ENCODE results near the gene FRK. TPM values are rescaled to one million over a fixed set of nuclear protein-coding genes. Genes with fewer than 3 reads are reported as not detected.
A peak's percentile ranks its signal among the peaks of the same experiment; 100 is the strongest.
"Not testable (repeated sequence)": the region's sequence is repeated elsewhere in the genome, so short reads cannot be mapped to it uniquely, and the experiment has no call there.

Gene FRK, protein sequence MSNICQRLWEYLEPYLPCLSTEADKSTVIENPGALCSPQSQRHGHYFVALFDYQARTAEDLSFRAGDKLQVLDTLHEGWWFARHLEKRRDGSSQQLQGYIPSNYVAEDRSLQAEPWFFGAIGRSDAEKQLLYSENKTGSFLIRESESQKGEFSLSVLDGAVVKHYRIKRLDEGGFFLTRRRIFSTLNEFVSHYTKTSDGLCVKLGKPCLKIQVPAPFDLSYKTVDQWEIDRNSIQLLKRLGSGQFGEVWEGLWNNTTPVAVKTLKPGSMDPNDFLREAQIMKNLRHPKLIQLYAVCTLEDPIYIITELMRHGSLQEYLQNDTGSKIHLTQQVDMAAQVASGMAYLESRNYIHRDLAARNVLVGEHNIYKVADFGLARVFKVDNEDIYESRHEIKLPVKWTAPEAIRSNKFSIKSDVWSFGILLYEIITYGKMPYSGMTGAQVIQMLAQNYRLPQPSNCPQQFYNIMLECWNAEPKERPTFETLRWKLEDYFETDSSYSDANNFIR
- total RNA-seq (2014; rRNA removed; shearing (Covaris generic)), result 1.4 and 2.0 TPM in 2 replicates

DNA sequence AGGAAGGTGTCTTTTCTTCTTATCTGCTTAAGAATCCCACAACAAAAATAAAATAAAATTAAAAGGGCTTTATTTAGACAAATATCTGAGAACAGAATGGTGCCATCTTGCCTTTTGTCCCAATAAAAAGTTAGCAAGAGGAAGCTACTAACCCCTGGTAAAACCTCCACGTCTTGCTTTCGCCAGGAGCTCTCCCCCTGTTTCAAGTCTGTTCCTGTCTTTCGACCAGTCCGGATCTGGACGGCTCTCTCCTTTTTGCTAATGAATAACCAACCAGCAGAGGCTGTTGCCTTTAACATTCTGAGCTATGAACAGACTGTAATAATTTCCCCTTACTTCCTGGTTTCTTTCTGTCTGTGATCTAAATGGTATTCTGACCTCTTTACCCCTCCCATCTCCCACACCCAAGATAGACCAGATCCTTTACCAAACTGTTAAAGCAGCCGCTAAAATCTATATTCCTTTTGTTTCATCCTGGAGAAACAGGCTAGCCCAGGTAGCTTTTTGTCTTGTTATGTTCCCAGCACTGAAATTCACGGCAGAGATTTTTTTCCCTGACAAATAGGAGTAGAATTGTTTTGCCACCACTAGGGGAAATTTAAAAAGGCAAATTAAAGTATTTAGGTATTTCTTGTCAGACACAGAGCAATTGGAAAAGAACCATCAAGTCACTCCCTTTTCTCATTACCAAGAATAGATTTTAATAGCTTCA lies at the start of gene FRK:
TSS of gene FRK (minus strand) at position 320 of the 712 bp plus-strand sequence. CDS start 580 bp downstream, outside the sequence.
- Histone ChIP-seq H3K9me3 (replicated peaks) (no peaks in the 10 kb centered on the region), H3K4me1 (peaks cover 10% of the 10 kb centered on the region), H3K27ac (peak within 1 kb of the TSS; percentile 47), H3K27me3 (no peaks in the 10 kb centered on the region), H3K4me3 (peak within 1 kb of the TSS; percentile 56), H3K36me3 (no peaks in the 10 kb centered on the region)
- peak; percentile 42 to 63 for DNase-seq

GRCh38 chr6:116108836-116109235 lies 48.1 kb upstream of the FRK start:
- H3K9me3 ChIP-seq (replicated peaks), result no peaks in the 10 kb centered on the region
- H3K27ac ChIP-seq, result no peak overlapping the region
- DNase-seq, result no peak
- peaks cover 22% of the 10 kb centered on the region for H3K36me3 ChIP-seq
- no peaks in the 10 kb centered on the region for H3K4me1 ChIP-seq
- H3K27me3 ChIP-seq, result no peaks in the 10 kb centered on the region
- H3K4me3 ChIP-seq, result no peak overlapping the region

- DNase-seq, result no peak
- no peaks in the 10 kb centered on the region for H3K9me3 ChIP-seq (replicated peaks)
- peaks cover 8% of the 10 kb centered on the region for H3K36me3 ChIP-seq
- H3K4me3 ChIP-seq, result no peak overlapping the region
- H3K27me3 ChIP-seq, result no peaks in the 10 kb centered on the region
- no peak overlapping the region for H3K27ac ChIP-seq
- H3K4me1 ChIP-seq, result no peaks in the 10 kb centered on the region
These were observed 45.5 kb upstream of the FRK start for GRCh38 chr6:116106146-116106545.

DNA sequence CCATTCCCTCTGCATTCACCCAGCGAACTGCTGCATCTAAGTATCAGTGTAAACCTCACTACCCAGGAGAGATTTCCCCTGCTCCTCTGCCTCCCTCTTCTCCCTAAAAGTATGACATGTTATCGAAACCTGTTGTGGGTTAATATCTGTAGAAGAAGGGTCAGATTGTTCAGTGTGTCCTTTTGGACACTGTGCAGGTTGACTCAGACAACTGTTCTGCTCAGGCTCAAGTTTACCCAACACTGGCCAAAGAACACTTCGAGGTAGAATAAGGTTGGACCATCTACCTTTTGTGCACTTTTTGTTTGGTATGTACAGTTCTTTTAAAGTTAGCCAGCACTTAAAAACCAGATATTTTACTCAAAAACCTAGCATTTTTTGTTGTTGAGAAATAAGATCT lies 44.6 kb upstream of the FRK start:
- Histone ChIP-seq H3K36me3 (peaks cover 4% of the 10 kb centered on the region), H3K9me3 (replicated peaks) (no peaks in the 10 kb centered on the region), H3K27ac (no peak overlapping the region), H3K4me3 (no peak overlapping the region), H3K4me1 (no peaks in the 10 kb centered on the region), H3K27me3 (no peaks in the 10 kb centered on the region)
- no peak for DNase-seq

- H3K27me3 ChIP-seq, result no peaks in the 10 kb centered on the region
- peaks cover under 1% of the 10 kb centered on the region; the same call in 1 of the 2 replicates for H3K36me3 ChIP-seq
- H3K4me3 ChIP-seq, result no peak overlapping the region
- no peak for DNase-seq
- no peaks in the 10 kb centered on the region for H3K4me1 ChIP-seq
- H3K9me3 ChIP-seq (replicated peaks), result no peaks in the 10 kb centered on the region
- no peak overlapping the region for H3K27ac ChIP-seq
These were observed 43.9 kb upstream of the FRK start for GRCh38 chr6:116104636-116105035.

DNA sequence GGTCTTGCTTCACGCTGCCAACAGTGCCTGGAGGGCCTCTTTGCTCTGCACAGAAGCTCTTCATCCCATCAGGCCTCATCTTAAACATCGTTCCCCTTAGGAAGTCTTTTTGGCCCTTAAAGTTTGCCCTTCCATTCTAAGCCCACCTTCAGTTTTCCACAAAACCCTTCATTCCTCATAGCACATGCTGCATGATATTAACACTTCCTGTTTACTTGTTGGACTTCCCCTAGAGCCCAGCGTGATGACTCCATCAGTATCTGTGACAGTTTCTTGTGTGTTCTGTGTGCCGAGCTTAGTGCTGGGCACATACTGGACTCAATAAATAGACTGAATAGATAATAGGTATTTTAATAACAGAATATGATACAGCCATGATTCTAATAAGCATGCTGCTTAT lies 42.2 kb upstream of the FRK start:
- no peaks in the 10 kb centered on the region for H3K27me3 ChIP-seq
- H3K4me3 ChIP-seq, result no peak overlapping the region
- DNase-seq, result no peak
- no peaks in the 10 kb centered on the region for H3K9me3 ChIP-seq (replicated peaks)
- H3K27ac ChIP-seq, result no peak overlapping the region
- no peaks in the 10 kb centered on the region; the same call in 1 of the 2 replicates for H3K36me3 ChIP-seq
- no peaks in the 10 kb centered on the region for H3K4me1 ChIP-seq

- H3K9me3 ChIP-seq (replicated peaks), result 0 out of 2 replicates have a peak, but pooled peaks cover under 1% of the 10 kb centered on the region
- no peaks in the 10 kb centered on the region for H3K27me3 ChIP-seq
- DNase-seq, result no peak
- no peaks in the 10 kb centered on the region for H3K4me1 ChIP-seq
- H3K4me3 ChIP-seq, result peak overlapping the region; percentile 83
- no peak overlapping the region for H3K27ac ChIP-seq
- H3K36me3 ChIP-seq, result no peaks in the 10 kb centered on the region; the same call in 1 of the 2 replicates
These were observed 41.1 kb upstream of the FRK start for GRCh38 chr6:116101790-116102189.

GRCh38 chr6:116101302-116101718 lies 40.6 kb upstream of the FRK start:
- DNase-seq, result no peak
- peak overlapping the region; percentile 83 for H3K4me3 ChIP-seq
- 0 out of 2 replicates have a peak, but pooled peaks cover 4% of the 10 kb centered on the region for H3K9me3 ChIP-seq (replicated peaks)
- H3K27me3 ChIP-seq, result no peaks in the 10 kb centered on the region
- no peaks in the 10 kb centered on the region for H3K36me3 ChIP-seq
- no peaks in the 10 kb centered on the region for H3K4me1 ChIP-seq
- peak overlapping the region; percentile 81 for H3K27ac ChIP-seq

DNA sequence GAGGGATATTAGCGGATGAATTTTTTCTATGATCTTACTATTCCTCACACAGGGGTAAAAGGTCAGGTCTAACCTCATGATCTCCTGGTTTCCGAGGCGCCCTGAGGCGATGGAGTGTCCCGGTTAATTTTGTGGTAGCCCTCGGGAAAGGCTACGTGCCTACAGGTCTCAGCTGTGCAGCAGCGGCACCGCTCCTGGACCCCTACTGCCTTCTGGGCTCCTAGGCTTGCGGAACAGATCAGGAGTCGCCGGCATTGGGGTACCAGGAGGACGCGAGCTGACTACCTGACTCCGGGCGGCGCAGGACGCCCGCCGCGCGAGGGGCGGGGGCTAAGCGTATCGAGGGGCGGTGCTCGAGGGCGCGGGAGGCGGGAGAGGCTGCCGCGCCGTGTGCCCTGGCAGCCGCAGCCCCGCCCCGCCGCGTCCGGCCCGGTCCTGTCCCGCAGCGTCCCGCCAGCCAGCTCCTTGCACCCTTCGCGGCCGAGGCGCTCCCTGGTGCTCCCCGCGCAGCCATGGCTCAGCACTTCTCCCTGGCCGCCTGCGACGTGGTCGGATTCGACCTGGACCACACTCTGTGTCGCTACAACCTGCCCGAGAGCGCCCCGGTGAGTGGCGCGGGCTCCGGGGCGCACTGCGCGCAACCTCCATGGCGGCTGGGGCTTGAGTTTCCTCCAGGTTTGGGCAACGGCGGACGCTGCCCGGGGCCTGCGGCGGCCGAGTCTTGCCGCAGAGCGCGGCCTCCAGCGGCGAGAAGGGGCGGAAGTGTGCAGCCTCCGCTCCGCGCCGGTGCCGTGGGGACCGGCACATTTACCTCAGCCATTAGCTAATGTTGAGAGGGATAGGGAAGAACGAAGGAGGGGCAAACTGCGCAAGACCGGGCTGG lies 40.0 kb upstream of the FRK start, which contains the start of gene NT5DC1:
TSS of gene NT5DC1 (plus strand) at position 435 of the 883 bp plus-strand sequence. CDS start at position 513, 78 bp downstream.
- DNase-seq, result peak; percentile 82 to 86
- peak within 1 kb of the TSS; percentile 81 for H3K27ac ChIP-seq
- no peaks in the 10 kb centered on the region for H3K27me3 ChIP-seq
- peak within 1 kb of the TSS; percentile 83 for H3K4me3 ChIP-seq
- H3K4me1 ChIP-seq, result no peaks in the 10 kb centered on the region
- H3K9me3 ChIP-seq (replicated peaks), result peaks cover 4% of the 10 kb centered on the region; the same call in 1 of the 2 replicates
- H3K36me3 ChIP-seq, result no peaks in the 10 kb centered on the region

GRCh38 chr6:116099036-116099435 lies 38.3 kb upstream of the FRK start:
- Histone ChIP-seq H3K27me3 (no peaks in the 10 kb centered on the region), H3K4me3 (no peak overlapping the region)

DNA sequence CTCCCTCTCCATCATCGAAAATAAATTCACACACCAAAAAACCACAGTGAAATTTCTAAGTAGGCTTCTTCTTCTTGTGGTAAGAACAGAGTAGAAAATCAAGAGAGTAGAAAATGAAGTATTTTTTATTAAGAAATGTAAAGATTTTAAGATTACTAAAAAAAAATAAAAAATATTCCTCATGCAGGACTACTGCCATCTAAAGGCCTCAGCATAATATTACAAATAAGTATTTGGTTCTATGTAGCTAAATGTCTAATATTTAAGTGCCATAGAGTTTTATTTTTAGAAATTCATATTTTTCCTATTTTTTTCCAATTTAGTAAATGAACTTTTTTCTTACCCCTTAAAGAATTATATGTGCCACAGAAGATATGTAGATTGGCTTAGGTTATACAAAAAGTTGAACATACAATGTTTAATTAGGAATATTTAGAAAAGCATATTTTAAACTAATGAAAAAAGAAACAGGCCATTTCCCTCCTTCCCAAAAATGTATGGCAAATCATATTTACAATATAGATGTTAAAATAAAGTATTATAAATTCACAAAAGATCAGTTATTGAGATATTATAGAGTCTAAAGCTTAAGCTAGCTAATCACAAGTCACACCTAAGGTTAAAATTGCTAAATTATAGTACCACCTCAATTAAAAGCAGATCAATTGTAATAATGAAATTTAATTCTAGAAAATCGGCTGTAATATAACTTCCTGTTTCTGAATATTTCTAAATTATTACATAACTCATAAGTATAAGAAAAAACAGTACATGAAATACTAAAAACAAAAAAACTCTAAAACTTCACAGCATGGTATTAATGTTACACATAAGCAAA lies 36.5 kb upstream of the FRK start:
- H3K9me3 ChIP-seq (replicated peaks), result peaks cover 4% of the 10 kb centered on the region; the same call in 1 of the 2 replicates
- no peak for DNase-seq

More at GRCh38 chr6:116099036-116099435, 38.3 kb upstream of the FRK start:
- no peak for DNase-seq
- H3K27ac ChIP-seq, result no peak overlapping the region
- H3K9me3 ChIP-seq (replicated peaks), result peaks cover 4% of the 10 kb centered on the region; the same call in 1 of the 2 replicates
- no peaks in the 10 kb centered on the region for H3K4me1 ChIP-seq
- no peaks in the 10 kb centered on the region for H3K36me3 ChIP-seq

GRCh38 chr6:116096048-116096759 lies 35.5 kb upstream of the FRK start:
- H3K27me3 ChIP-seq; H3K9me3 ChIP-seq (replicated peaks); H3K27ac ChIP-seq; H3K4me3 ChIP-seq; H3K4me1 ChIP-seq; H3K36me3 ChIP-seq; DNase-seq: not testable (repeated sequence)

More for the DNA sequence above, 36.5 kb upstream of the FRK start:
- Histone ChIP-seq H3K27ac (no peak overlapping the region), H3K36me3 (no peaks in the 10 kb centered on the region), H3K4me3 (no peak overlapping the region), H3K4me1 (no peaks in the 10 kb centered on the region), H3K27me3 (no peaks in the 10 kb centered on the region)

- Histone ChIP-seq H3K27me3 (no peaks in the 10 kb centered on the region), H3K4me1 (no peaks in the 10 kb centered on the region), H3K27ac (no peak overlapping the region), H3K36me3 (no peaks in the 10 kb centered on the region), H3K9me3 (replicated peaks) (peaks cover 4% of the 10 kb centered on the region; the same call in 1 of the 2 replicates), H3K4me3 (no peak overlapping the region)
- no peak for DNase-seq
These were observed 33.4 kb upstream of the FRK start for GRCh38 chr6:116094041-116094440.
